Endothelial cell (in vitro differentiated cells): ENCODE measurements around the gene ANKRD60. TPM values are rescaled to one million over a fixed set of nuclear protein-coding genes. Genes with fewer than 3 reads are reported as not detected.

Experiments
- DNase-seq: peaks from one replicate; pipeline ENCODE4 v3.0.0; 2021; ENCODE audit warnings: low spot score
- H3K27ac Mint-ChIP-seq: one replicate; pipeline ENCODE4 v1.8.0; 2021; ENCODE audit warnings: mixed read lengths, inconsistent platforms; ENCODE audit not compliant: unreplicated experiment
- H3K27me3 Mint-ChIP-seq: one replicate; pipeline ENCODE4 v1.8.0; 2021; ENCODE audit warnings: mild to moderate bottlenecking, moderate library complexity, mixed read lengths, inconsistent platforms; ENCODE audit not compliant: unreplicated experiment
- H3K36me3 Mint-ChIP-seq: one replicate; pipeline ENCODE4 v1.8.0; 2021; ENCODE audit warnings: mild to moderate bottlenecking, low read depth, mixed read lengths, inconsistent platforms; ENCODE audit not compliant: unreplicated experiment
- H3K4me1 Mint-ChIP-seq: one replicate; pipeline ENCODE4 v1.8.0; 2021; ENCODE audit warnings: mild to moderate bottlenecking, mixed read lengths, inconsistent platforms; ENCODE audit not compliant: unreplicated experiment
- H3K4me3 Mint-ChIP-seq: one replicate; pipeline ENCODE4 v1.8.0; 2021; ENCODE audit warnings: mild to moderate bottlenecking, mixed read lengths, inconsistent platforms; ENCODE audit not compliant: unreplicated experiment
- H3K9me3 Mint-ChIP-seq: one replicate; pipeline ENCODE4 v1.8.0; 2021; ENCODE audit warnings: mixed read lengths, inconsistent platforms; ENCODE audit not compliant: unreplicated experiment
- total RNA-seq: library from RNA; stranded (reverse); fragmentation: NEBNext Ultra II Directional; extraction: Animal tissue kit (Norgen Biotek cat#: 25700); gene quantifications from one replicate; pipeline ENCODE4 v1.2.1, GENCODE V29; 2021; ENCODE audit not compliant: unreplicated experiment
- TF ChIP-seq, protein P1 (sequence below): fragments of 200-600 bp; sonication (generic); IDR thresholded peaks from one replicate; pipeline ENCODE4 v1.5.0; 2021; ENCODE audit warnings: antibody characterized with exemption; ENCODE audit not compliant: unreplicated experiment

The ANKRD60 gene
- total RNA-seq, 1 donor from 2014 or later = not detected

DNA sequence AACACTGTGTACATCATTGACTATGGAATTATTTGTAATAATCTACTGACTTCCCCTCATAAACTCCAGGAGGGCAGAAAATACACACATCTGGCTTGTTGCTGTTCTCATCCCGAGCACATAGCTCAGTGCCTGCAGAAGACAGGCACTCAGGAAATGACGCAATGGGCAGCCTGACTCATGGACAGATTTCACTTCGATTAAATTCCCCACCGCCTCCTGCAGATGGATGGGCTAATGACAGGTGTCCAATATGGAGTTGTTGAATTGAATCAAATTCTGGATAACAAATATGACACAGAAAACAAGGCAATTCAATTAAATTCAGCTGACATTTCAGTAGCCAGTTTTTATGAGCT, 9.1 kb downstream of the ANKRD60 start:
- H3K4me1 Mint-ChIP-seq = peaks cover 2% of the 10 kb centered on the region
- no peak overlapping the region for H3K4me3 Mint-ChIP-seq
- TF ChIP-seq, protein P1, sequence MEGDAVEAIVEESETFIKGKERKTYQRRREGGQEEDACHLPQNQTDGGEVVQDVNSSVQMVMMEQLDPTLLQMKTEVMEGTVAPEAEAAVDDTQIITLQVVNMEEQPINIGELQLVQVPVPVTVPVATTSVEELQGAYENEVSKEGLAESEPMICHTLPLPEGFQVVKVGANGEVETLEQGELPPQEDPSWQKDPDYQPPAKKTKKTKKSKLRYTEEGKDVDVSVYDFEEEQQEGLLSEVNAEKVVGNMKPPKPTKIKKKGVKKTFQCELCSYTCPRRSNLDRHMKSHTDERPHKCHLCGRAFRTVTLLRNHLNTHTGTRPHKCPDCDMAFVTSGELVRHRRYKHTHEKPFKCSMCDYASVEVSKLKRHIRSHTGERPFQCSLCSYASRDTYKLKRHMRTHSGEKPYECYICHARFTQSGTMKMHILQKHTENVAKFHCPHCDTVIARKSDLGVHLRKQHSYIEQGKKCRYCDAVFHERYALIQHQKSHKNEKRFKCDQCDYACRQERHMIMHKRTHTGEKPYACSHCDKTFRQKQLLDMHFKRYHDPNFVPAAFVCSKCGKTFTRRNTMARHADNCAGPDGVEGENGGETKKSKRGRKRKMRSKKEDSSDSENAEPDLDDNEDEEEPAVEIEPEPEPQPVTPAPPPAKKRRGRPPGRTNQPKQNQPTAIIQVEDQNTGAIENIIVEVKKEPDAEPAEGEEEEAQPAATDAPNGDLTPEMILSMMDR = no peak
- DNase-seq = no peak
- no peaks in the 10 kb centered on the region for H3K36me3 Mint-ChIP-seq
- H3K27me3 Mint-ChIP-seq = no peaks in the 10 kb centered on the region
- peaks cover 4% of the 10 kb centered on the region for H3K9me3 Mint-ChIP-seq
- H3K27ac Mint-ChIP-seq = no peak overlapping the region

DNA sequence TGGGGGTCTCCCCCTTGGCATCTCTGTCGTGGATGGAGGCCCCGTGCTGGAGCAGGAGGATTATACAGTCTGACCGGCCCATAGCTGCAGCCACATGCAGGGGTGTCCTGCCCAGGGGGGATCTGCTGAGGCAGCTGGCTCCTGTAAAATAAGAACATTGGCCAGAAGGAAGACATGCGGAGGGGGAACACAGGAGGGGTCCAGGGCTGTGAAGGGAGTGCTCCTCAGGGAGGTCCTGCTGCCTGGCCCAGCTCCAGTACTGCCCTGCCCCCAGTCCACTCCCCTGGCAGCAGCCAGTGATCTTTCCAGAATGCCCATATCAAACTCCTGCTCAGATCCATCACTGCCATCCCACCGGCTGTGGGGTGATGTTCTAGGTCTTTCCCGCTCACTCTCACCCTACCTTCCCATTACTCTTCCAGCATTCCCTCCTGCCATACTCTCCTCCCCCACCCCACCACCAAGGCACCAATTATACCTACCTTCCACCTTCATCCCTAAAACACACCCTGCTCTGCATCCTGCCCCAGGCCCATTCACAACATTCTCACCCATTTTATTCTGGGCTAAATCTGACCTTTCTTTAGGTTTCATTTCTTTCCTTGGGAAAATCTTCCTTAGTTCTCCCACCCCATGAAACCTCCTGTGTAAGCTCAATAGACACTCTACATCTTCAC, 9.7 kb downstream of the ANKRD60 start:
- TF ChIP-seq, protein P1 = no peak
- Mint-ChIP-seq H3K9me3 (peaks cover 4% of the 10 kb centered on the region), H3K27ac (no peak overlapping the region), H3K4me1 (peaks cover 2% of the 10 kb centered on the region), H3K27me3 (no peaks in the 10 kb centered on the region), H3K36me3 (no peaks in the 10 kb centered on the region), H3K4me3 (no peak overlapping the region)
- DNase-seq = no peak

DNA sequence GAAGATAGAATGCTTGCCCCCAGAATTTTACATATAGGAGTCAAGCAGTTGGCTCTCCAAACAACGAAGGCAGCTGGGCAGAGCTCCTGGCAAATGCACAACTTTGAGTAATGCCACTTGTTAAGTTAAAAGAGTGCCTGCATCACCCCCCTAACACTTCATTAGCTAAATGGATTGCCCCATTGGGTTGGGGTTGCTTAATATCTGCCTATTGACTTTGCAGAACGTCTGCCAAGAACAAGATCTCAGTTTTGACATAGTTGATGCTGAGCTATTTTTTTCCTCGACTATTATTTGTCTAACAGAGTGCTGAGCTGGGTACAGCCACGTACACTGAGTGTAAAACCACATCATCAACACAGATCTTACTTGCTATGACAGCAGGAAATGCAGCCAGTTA, 12.1 kb downstream of the ANKRD60 start:
- H3K9me3 Mint-ChIP-seq = peaks cover 4% of the 10 kb centered on the region
- peaks cover 2% of the 10 kb centered on the region for H3K4me1 Mint-ChIP-seq
- H3K36me3 Mint-ChIP-seq = no peaks in the 10 kb centered on the region
- H3K27ac Mint-ChIP-seq = no peak overlapping the region
- no peak overlapping the region for H3K4me3 Mint-ChIP-seq
- TF ChIP-seq, protein P1 = no peak
- DNase-seq = no peak
- no peaks in the 10 kb centered on the region for H3K27me3 Mint-ChIP-seq

DNA sequence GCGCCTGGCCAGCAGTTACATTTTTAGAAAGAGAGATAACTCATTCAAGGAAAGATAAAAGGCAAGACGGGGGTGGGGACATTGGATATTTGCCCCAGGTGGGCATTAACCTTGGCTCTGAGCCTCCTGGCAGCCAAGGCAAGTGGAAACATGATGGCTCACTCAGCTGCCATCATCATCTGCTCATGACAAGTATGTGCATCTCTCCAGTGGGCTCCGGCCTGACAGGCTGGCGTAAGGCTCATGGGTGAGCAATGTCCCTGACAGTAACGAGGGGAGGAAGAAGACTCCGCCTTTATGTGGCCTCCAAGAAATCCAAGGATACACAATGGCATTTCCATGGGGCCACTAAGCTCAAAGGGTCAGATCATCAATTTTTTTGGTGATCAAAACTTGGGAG, 13.3 kb downstream of the ANKRD60 start:
- Mint-ChIP-seq H3K4me1 (peaks cover 2% of the 10 kb centered on the region), H3K4me3 (no peak overlapping the region), H3K27ac (no peak overlapping the region), H3K36me3 (no peaks in the 10 kb centered on the region), H3K9me3 (peaks cover 4% of the 10 kb centered on the region), H3K27me3 (no peaks in the 10 kb centered on the region)
- no peak for DNase-seq
- TF ChIP-seq, protein P1 = no peak

DNA sequence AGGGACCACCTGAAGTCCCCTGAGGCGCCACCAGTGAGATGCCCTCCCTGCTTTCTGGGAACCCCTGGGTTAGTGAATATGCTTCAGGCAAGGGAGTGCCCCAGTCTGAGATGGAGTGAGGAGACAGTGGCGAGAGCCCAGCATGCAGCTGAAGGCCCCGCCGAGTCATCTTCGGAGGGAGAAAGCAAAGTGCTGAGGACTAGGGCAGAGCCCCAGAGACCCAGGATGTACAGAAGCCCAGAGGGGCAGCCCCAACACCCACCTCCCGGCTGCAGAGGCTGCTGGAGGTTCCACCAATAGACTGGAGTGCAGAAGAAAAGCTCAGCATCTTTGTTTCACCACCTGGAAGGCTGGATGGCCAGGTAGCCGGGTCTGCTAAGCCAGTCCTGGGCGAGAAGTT, 14.1 kb downstream of the ANKRD60 start:
- no peak for DNase-seq
- no peak overlapping the region for H3K4me3 Mint-ChIP-seq
- peaks cover 2% of the 10 kb centered on the region for H3K4me1 Mint-ChIP-seq
- no peaks in the 10 kb centered on the region for H3K36me3 Mint-ChIP-seq
- H3K27me3 Mint-ChIP-seq = no peaks in the 10 kb centered on the region
- TF ChIP-seq, protein P1 = no peak
- H3K27ac Mint-ChIP-seq = no peak overlapping the region
- peaks cover 4% of the 10 kb centered on the region for H3K9me3 Mint-ChIP-seq
